ENCODE measurements around the gene MEI1.

DNA sequence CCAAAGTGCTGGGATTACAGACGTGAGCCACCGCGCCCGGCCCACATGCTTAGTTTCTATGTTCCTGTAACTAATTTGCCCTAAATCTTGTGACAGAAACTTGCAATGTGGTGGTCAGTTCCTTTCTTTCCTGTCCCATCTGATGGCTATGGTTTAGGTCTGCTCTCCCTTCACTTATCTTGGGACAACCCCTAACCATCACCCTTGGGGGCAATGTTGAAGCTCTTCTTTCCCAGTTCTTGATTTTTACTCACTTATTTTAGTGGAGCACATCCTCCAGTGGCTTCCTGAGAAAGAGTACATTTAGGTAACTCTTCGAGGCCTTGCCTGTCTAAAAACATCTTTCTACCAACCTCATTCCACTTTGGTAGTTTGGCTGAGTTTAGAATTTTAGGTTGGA, 140.9 kb downstream of the MEI1 start:
- no peak for TF ChIP-seq EZH2 (IDR thresholded peaks at IDR 0.05; ENCODE audit: low read depth)
- TF ChIP-seq, protein P1, sequence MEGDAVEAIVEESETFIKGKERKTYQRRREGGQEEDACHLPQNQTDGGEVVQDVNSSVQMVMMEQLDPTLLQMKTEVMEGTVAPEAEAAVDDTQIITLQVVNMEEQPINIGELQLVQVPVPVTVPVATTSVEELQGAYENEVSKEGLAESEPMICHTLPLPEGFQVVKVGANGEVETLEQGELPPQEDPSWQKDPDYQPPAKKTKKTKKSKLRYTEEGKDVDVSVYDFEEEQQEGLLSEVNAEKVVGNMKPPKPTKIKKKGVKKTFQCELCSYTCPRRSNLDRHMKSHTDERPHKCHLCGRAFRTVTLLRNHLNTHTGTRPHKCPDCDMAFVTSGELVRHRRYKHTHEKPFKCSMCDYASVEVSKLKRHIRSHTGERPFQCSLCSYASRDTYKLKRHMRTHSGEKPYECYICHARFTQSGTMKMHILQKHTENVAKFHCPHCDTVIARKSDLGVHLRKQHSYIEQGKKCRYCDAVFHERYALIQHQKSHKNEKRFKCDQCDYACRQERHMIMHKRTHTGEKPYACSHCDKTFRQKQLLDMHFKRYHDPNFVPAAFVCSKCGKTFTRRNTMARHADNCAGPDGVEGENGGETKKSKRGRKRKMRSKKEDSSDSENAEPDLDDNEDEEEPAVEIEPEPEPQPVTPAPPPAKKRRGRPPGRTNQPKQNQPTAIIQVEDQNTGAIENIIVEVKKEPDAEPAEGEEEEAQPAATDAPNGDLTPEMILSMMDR (conservative IDR thresholded peaks at IDR 0.05): no peak
